GM12878 (cell line): ENCODE data around the gene UNC119. TPM values are rescaled to one million over a fixed set of nuclear protein-coding genes. Genes with fewer than 3 reads are reported as not detected.

Source experiments
- ATAC-seq: fragments of 200-7000 bp; cut with Tn5 transposase; 3 replicates; pipeline ENCODE4 v1.9.1; 2020; ENCODE audit warnings: mild to moderate bottlenecking, moderate library complexity
- BruUV-seq: library from RNA; stranded (reverse); fragments of 400-500 nt; replicated peaks from 2 replicates; lab custom pipeline; 2021; lab: Mats Ljungman, UMichigan
- CTCF ChIA-PET: fragments of 300-600 bp; sonication (Branson Sonifier 250); formaldehyde crosslinking; extraction: SDS; loops from one replicate; lab custom pipeline; 2021; ENCODE audit warnings: inconsistent platforms; lab: Yijun Ruan, JAX
- POLR2A ChIA-PET: fragments of 350-600 bp; formaldehyde crosslinking; extraction: SDS; loops from one replicate; lab custom pipeline; 2021; ENCODE audit warnings: inconsistent platforms; lab: Charles Lee
- RAD21 ChIA-PET: fragments of 300-600 bp; sonication (Branson Sonifier 250); formaldehyde crosslinking; loops from one replicate; lab custom pipeline; 2023; ENCODE audit warnings: antibody characterized with exemption; ENCODE audit not compliant: unreplicated experiment; lab: Charles Lee
- SMC1A ChIA-PET: fragments of 300-600 bp; sonication (Branson Sonifier 250); formaldehyde crosslinking; loops from one replicate; lab custom pipeline; 2023; ENCODE audit not compliant: unreplicated experiment, uncharacterized antibody; lab: Charles Lee
- DNase-seq: peaks from one replicate; pipeline ENCODE4 v3.0.0-alpha.2; 2011; ENCODE audit warnings: low read depth, low spot score
- FAIRE-seq: peaks from 3 replicates; lab custom pipeline; 2011; peaks lifted over from hg19 to GRCh38; lab: Jason Lieb, UNC
- H2AFZ ChIP-seq: 2 replicates; pipeline ENCODE4 v1.6.0; 2011; ENCODE audit warnings: low read depth, low read length, control low read depth; ENCODE audit not compliant: control insufficient read depth
- H3K27ac ChIP-seq: 2 replicates; pipeline ENCODE4 v1.5.1; 2011; ENCODE audit warnings: control low read depth; ENCODE audit not compliant: control insufficient read depth, insufficient read depth
- H3K27me3 ChIP-seq, 2 experiments: replicated peaks in 1 of 2; 2 replicates each; pipeline versions ENCODE4 v1.6.0 to v1.6.1; 2011; ENCODE audit warnings: low read length in 1 of 2; ENCODE audit not compliant: control insufficient read depth in 2 of 2, insufficient read depth in 2 of 2
- H3K36me3 ChIP-seq, 2 experiments: 2 replicates each; pipeline ENCODE4 v1.5.1; 2011; ENCODE audit warnings: low read length in 1 of 2; ENCODE audit not compliant: control insufficient read depth in 2 of 2, insufficient read depth in 2 of 2
- H3K4me1 ChIP-seq: 2 replicates; pipeline ENCODE4 v1.6.1; 2011; ENCODE audit warnings: mild to moderate bottlenecking, low read length, moderate library complexity, mixed read lengths; ENCODE audit not compliant: control insufficient read depth, insufficient read depth
- H3K4me2 ChIP-seq: 2 replicates; pipeline ENCODE4 v1.6.0; 2011; ENCODE audit warnings: control low read depth; ENCODE audit not compliant: control insufficient read depth, insufficient read depth
- H3K4me3 ChIP-seq: fragments of 200-600 bp; sonication (generic); 2 replicates; pipeline ENCODE4 v1.5.1; 2016
- H3K79me2 ChIP-seq: 2 replicates; pipeline ENCODE4 v1.6.0; 2011; ENCODE audit warnings: low read length; ENCODE audit not compliant: control insufficient read depth, insufficient read depth
- H3K9ac ChIP-seq: 2 replicates; pipeline ENCODE4 v1.8.0; 2011; ENCODE audit warnings: low read length, control low read depth, mixed read lengths; ENCODE audit not compliant: control insufficient read depth, insufficient read depth
- H3K9me3 ChIP-seq: replicated peaks from 3 replicates; pipeline ENCODE4 v1.5.1; 2011; ENCODE audit warnings: mild to moderate bottlenecking, low read length; ENCODE audit not compliant: control insufficient read depth, insufficient read depth
- H4K20me1 ChIP-seq: 2 replicates; pipeline ENCODE4 v1.6.0; 2011; ENCODE audit not compliant: control insufficient read depth, insufficient read depth
- ASH2L ChIP-seq: fragments of 300-600, 200-600 bp; sonication (generic); IDR thresholded peaks from 2 replicates; pipeline ENCODE4 v1.6.1; 2017; ENCODE audit warnings: low read depth, mild to moderate bottlenecking, borderline replicate concordance
- ATF2 ChIP-seq: IDR thresholded peaks from 2 replicates; pipeline ENCODE4 v1.6.1; 2012; ENCODE audit warnings: low read length, inconsistent platforms
- ATF7 ChIP-seq: fragments of 450-650 bp; IDR thresholded peaks from 2 replicates; pipeline ENCODE4 v1.6.1; 2016; ENCODE audit warnings: low read depth, mild to moderate bottlenecking
- HDGF ChIP-seq: fragments of 450-650 bp; IDR thresholded peaks from 2 replicates; pipeline ENCODE4 v1.6.1; 2016; ENCODE audit warnings: antibody characterized with exemption
- NFYA ChIP-seq: IDR thresholded peaks from 2 replicates; pipeline ENCODE4 v1.6.1; 2011; ENCODE audit warnings: low read depth, mild to moderate bottlenecking, low read length, improper control_type of control experiment, borderline replicate concordance
- NFYB ChIP-seq: IDR thresholded peaks from 2 replicates; pipeline ENCODE4 v1.6.1; 2011; ENCODE audit warnings: low read depth, mild to moderate bottlenecking, low read length, improper control_type of control experiment, moderate library complexity; ENCODE audit not compliant: insufficient read depth
- SIN3A ChIP-seq: IDR thresholded peaks from 2 replicates; pipeline ENCODE4 v1.6.1; 2012; ENCODE audit warnings: low read depth, low read length, improper control_type of control experiment
- SKIL ChIP-seq: fragments of 450-650 bp; IDR thresholded peaks from 2 replicates; pipeline ENCODE4 v1.6.1; 2017; ENCODE audit warnings: mild to moderate bottlenecking, low read depth, inconsistent platforms; ENCODE audit not compliant: poor library complexity, severe bottlenecking
- YY1 ChIP-seq: IDR thresholded peaks from 2 replicates; pipeline ENCODE4 v1.6.1; 2011; ENCODE audit warnings: low read depth, mild to moderate bottlenecking, low read length
- ZNF592 ChIP-seq: fragments of 450-650 bp; IDR thresholded peaks from 2 replicates; pipeline ENCODE4 v1.6.1; 2017; ENCODE audit warnings: mild to moderate bottlenecking, moderate library complexity
- WGBS: methylation state at CpG from one replicate; pipeline ENCODE4 v1.1.6; 2016; ENCODE audit warnings: low lambda C conversion rate; ENCODE audit not compliant: insufficient replicate concordance, insufficient coverage; ENCODE audit errors: missing lambda C conversion rate; 5-methylcytosine and 5-hydroxymethylcytosine counted together
- in situ Hi-C: fragments of 300-500 bp; cut with MboI; formaldehyde crosslinking; loops from 9 replicates; pipeline ENCODE4 v1.14.3; 2018; ENCODE audit warnings: mixed read lengths
- intact Hi-C: fragments of 100-400 bp; cut with micrococcal nuclease; formaldehyde crosslinking; loops from one replicate; pipeline ENCODE4 v1.14.2; 2022; ENCODE audit not compliant: unreplicated experiment
- polyA plus RNA-seq, 11 experiments: library from polyadenylated mRNA; depleted of rRNA in 4 of 11; unstranded in 6 of 11; stranded (reverse) in 5 of 11; fragments of >200 nt; fragmentation: Nextera tagmentation in 4 of 11; fragmentation: Illumina TruSeq in 1 of 11; extraction: Ambion mirVana in 4 of 11; extraction: Trizol in 1 of 11; gene quantifications; 1 replicate in 1 of 11; 2 replicates in 10 of 11; pipeline versions ENCODE4 v1.2.1 to v1.2.3, GENCODE V29; 2011 to 2016; ENCODE audit warnings: inconsistent platforms in 2 of 11, missing spikeins in 2 of 11, low read depth in 1 of 11
- total RNA-seq, 4 experiments: library from RNA; depleted of rRNA in 3 of 4; stranded (reverse); fragments of >200 nt in 3 of 4; fragmentation: Illumina TruSeq in 1 of 4; extraction: Trizol in 1 of 4; gene quantifications; 2 replicates each; pipeline versions ENCODE4 v1.2.1 to v1.2.3, GENCODE V29; 2013 to 2021

The UNC119 gene
- total and polyA plus RNA-seq, 10 of the 15 experiments (the other 5 are each of a cell fraction or from before 2014, with no cell fraction given), result 2.7 to 436 (median 57.8) TPM

GRCh38 chr17:28573521-28573920 lies 21.1 kb upstream of the UNC119 start:
- no peak overlapping the region for H3K4me2 ChIP-seq
- no TSS peak for BruUV-seq
- H3K27ac ChIP-seq, result no peak overlapping the region
- peaks cover 15% of the 10 kb centered on the region for H3K4me1 ChIP-seq
- H3K9ac ChIP-seq, result no peak overlapping the region
- H3K79me2 ChIP-seq, result peaks cover 51% of the 10 kb centered on the region
- POLR2A ChIA-PET, result interaction anchor here (6.2 to 9.9 kb wide), 2 partner anchors 20 to 24 kb away, joined by 56 to 148 read pairs; partner anchors contain the start of gene UNC119
- H3K4me3 ChIP-seq, result no peak overlapping the region
- H2AFZ ChIP-seq, result no peak overlapping the region
- no peaks in the 10 kb centered on the region for H3K9me3 ChIP-seq
- peaks cover 6 to 21% of the 10 kb centered on the region in 2 experiments; a peak in 3 of 4 replicates for H3K36me3 ChIP-seq
- in situ Hi-C loops (loop anchor here (25.0 kb wide), 1 partner anchor 1086 kb away; no protein-coding TSS in a partner anchor), intact Hi-C loops (loop anchor here (5.0 kb wide), 1 partner anchor 49 kb away; no protein-coding TSS in a partner anchor)
- DNase-seq (no peak), ATAC-seq (no peak)
- no peaks in the 10 kb centered on the region for H4K20me1 ChIP-seq
- no peaks in the 10 kb centered on the region for H3K27me3 ChIP-seq
- SMC1A ChIA-PET, result interaction anchor here (1.1 to 8.3 kb wide), 2 partner anchors 24 kb away, joined by 3 to 89 read pairs; no protein-coding TSS in a partner anchor
- RAD21 ChIA-PET, result no interaction called here
- no peak for TF ChIP-seq SKIL
- TF ChIP-seq NFYB, result no peak
- TF ChIP-seq ATF7, result no peak
- no peak for TF ChIP-seq NFYA
- TF ChIP-seq ATF2, result no peak
- TF ChIP-seq SIN3A, result no peak
- no peak for TF ChIP-seq ASH2L
- no peak for TF ChIP-seq ZNF592
- TF ChIP-seq YY1, result no peak
- no peak for TF ChIP-seq HDGF
- TF ChIP-seq, all 136 proteins: peak for 0
- CTCF ChIA-PET, result interaction anchor here (0.6 to 4.8 kb wide), 3 partner anchors 24 to 719 kb away, joined by 3 to 56 read pairs (median 3); no protein-coding TSS in a partner anchor
- FAIRE-seq, result no peak
- WGBS, result 92% methylated on average over 9 of the region's 9 CpGs
